H54 (cell line): Measurements from ENCODE around the gene RPS6KA3.
"Not testable (repeated sequence)": the region's sequence is repeated elsewhere in the genome, so short reads cannot be mapped to it uniquely, and the experiment has no call there.

Experiments
- DNase-seq: peaks from one replicate; pipeline ENCODE4 v3.0.0; 2011; ENCODE audit warnings: low spot score, mixed read lengths; ENCODE audit not compliant: insufficient read length
- FAIRE-seq: peaks from 3 replicates; lab custom pipeline; 2011; peaks lifted over from hg19 to GRCh38; lab: Jason Lieb, UNC
- POLR2A ChIP-seq: IDR thresholded peaks from 2 replicates; pipeline ENCODE4 v1.6.1; 2011; ENCODE audit warnings: low read depth, mild to moderate bottlenecking, low read length

RPS6KA3 gene

GRCh38 chrX:20159797-20160385 lies 106.8 kb downstream of the RPS6KA3 start:
- no peak for FAIRE-seq
- no peak for DNase-seq
- no peak for TF ChIP-seq POLR2A

GRCh38 chrX:20151689-20152088 lies 115.0 kb downstream of the RPS6KA3 start:
- DNase-seq, result no peak
- no peak for TF ChIP-seq POLR2A
- FAIRE-seq, result no peak

- no peak for FAIRE-seq
- DNase-seq, result no peak
- TF ChIP-seq POLR2A, result no peak
Observed at GRCh38 chrX:20149326-20149725, 117.4 kb downstream of the RPS6KA3 start.

GRCh38 chrX:20147561-20147960 lies 119.1 kb downstream of the RPS6KA3 start:
- TF ChIP-seq POLR2A, result no peak
- DNase-seq, result no peak
- no peak for FAIRE-seq

GRCh38 chrX:20144491-20144890 lies 122.2 kb downstream of the RPS6KA3 start:
- FAIRE-seq (no peak), DNase-seq (no peak)
- no peak for TF ChIP-seq POLR2A

- no peak for FAIRE-seq
- no peak for TF ChIP-seq POLR2A
- no peak for DNase-seq
Observed at GRCh38 chrX:20143561-20143960, 123.1 kb downstream of the RPS6KA3 start.

GRCh38 chrX:20143111-20143510 lies 123.6 kb downstream of the RPS6KA3 start:
- DNase-seq, result no peak
- TF ChIP-seq POLR2A, result no peak
- FAIRE-seq, result no peak

- peak; percentile 65 for TF ChIP-seq POLR2A
- FAIRE-seq (no peak), DNase-seq (peak; percentile 41)
Observed at GRCh38 chrX:20141281-20142220, 125.2 kb downstream of the RPS6KA3 start, which contains the start of gene EIF1AX. EIF1AX (minus strand) TSS chrX:20141838; CDS start chrX:20141640, 198 bp downstream.

GRCh38 chrX:20140420-20140819 lies 126.3 kb downstream of the RPS6KA3 start:
- FAIRE-seq (no peak), DNase-seq (no peak)
- no peak for TF ChIP-seq POLR2A

GRCh38 chrX:20139966-20140365 lies 126.7 kb downstream of the RPS6KA3 start:
- no peak for DNase-seq
- no peak for FAIRE-seq
- no peak for TF ChIP-seq POLR2A

- DNase-seq, result no peak
- no peak for TF ChIP-seq POLR2A
- no peak for FAIRE-seq
Observed at GRCh38 chrX:20135944-20136343, 130.8 kb downstream of the RPS6KA3 start.

- TF ChIP-seq POLR2A, result no peak
Observed at GRCh38 chrX:20132666-20133065, 134.0 kb downstream of the RPS6KA3 start.

GRCh38 chrX:20130357-20130756 lies 136.4 kb downstream of the RPS6KA3 start:
- FAIRE-seq (no peak), DNase-seq (no peak)
- TF ChIP-seq POLR2A, result no peak

More at GRCh38 chrX:20132666-20133065, 134.0 kb downstream of the RPS6KA3 start:
- DNase-seq (no peak), FAIRE-seq (no peak)

- DNase-seq (no peak), FAIRE-seq (no peak)
- TF ChIP-seq POLR2A, result no peak
Observed at GRCh38 chrX:20129547-20129946, 137.2 kb downstream of the RPS6KA3 start.

GRCh38 chrX:20128670-20129069 lies 138.0 kb downstream of the RPS6KA3 start:
- no peak for DNase-seq
- TF ChIP-seq POLR2A, result no peak
- no peak for FAIRE-seq

GRCh38 chrX:20127440-20127839 lies 139.3 kb downstream of the RPS6KA3 start:
- DNase-seq, FAIRE-seq: not testable (repeated sequence)

GRCh38 chrX:20126833-20127232 lies 139.9 kb downstream of the RPS6KA3 start:
- FAIRE-seq, result peak; percentile 82
- DNase-seq, result not testable (repeated sequence)
